GM19455 (cell line): ENCODE results near the gene CANX.
A peak's percentile ranks its signal among the peaks of the same experiment; 100 is the strongest.
"Not testable (repeated sequence)": the region's sequence is repeated elsewhere in the genome, so short reads cannot be mapped to it uniquely, and the experiment has no call there.

Experiments
- ATAC-seq: cut with Tn5 transposase; IDR thresholded peaks from one replicate; pipeline ENCODE4 v1.9.1; 2021; ENCODE audit not compliant: unreplicated experiment

The CANX gene

DNA sequence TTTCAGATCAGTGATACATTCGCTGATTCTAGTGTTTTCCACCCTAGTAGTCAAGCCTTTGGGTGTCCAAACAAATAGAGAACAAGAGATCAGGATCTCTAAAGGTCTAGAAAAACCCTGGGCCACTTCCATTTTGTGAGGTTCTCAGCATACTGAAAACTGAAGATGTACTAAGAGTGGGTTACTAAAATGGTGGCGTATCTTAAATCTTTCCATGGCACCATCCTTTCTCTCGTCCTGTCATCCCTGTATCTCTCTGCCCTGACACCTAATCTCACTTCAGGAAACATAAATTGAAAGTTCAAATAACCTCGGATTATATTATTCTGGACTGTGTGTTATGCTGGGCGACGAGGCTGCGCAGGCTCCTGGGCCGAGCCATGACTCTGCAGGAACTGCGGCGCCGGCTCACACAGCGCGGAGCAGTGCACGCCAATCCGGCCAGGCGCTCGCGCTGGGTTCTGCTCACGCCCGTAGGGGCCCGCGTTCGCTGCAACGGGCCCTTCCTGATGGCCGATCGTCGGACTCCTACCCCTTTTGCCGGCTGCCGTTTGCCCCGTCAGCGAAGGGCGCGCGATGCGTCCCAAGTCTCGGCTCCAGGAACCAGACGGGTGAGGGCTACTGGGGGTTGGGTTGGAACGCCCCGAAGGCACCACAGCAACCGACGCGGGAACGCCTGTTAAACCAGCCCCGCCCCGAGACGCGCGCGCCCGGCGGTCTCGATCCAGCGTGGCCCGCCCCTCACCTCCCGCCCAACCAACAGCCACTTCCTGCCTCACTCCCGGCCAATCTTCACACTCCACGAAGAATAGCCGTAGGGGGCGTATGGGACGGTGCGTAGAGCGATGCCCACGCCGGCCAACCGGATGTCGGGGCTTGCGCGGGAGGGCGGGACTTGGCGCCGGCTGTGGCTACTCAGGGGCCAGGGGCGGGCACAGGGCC lies 503 bp upstream of the CANX start:
- peak; percentile 87 for ATAC-seq

DNA sequence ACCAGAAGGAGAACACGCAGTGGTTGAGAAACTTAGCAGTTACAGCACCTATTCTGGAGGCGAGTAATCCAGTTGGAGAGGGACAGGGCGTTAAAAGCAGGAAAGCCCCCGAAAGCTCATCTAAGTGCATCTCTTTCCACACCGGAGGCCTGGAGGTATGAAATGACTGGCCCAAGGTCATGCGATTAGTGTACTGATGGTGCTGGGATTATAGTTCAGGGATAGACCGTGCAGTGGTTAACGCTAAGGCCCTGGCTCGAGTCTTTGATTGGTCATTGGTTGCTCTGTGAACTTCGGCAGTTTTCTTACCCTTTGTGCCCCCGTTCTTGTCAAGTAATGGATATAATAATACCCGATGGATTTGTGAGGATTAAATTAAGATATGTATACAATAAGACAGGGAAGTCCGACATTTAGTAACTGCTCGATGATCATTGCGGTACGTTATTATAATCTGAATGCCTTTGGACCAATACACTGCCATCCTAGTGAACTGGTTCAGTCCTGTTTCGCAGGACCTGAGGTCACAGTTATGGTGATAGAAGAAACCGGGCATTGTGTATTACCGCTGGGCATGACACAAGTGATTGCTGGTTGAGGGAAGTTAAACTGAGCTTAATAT lies 960 bp downstream of the CANX start:
- no peak for ATAC-seq

DNA sequence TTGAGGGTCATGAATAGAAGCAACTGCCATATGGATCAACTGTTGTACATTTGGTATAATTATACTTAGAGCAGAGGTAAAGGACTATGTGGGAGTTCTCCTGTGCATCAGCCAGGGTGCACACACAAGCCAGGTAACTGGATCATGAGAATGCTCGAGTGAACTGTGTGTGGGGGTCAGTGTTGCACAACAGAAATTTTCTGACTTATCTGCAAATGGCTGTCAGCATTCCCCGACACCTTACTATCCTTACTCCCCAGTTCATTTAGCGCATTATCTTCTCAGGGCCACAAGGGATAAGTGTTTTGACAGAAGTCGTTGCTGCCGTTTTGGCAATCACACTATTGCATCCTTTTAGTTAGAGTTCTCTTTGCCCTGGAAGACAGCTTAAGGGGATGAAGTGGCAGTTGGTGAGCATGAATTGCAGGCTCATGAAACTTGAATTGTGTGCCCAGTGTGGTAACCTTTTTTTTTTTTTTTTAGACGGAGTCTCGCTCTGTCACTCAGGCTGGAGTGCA lies 1.7 kb downstream of the CANX start:
- no peak for ATAC-seq

DNA sequence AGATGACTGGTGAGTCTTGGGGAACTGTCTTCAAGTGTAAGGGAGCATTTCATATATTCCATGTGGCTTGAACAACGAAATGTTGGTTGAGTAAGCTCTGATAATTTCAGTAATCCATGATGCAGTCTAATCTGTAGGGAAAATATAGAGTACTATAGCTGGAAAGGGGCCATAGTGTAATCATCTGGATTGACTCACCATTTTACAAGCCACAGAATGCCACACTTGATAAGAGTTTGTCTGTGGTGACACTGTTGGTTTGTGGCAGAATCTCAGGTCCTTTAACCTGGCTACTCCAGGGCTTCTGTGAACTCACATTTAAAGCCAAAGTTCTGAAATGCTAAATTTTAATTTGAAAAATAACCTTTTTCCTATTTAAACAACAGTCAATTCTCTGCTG lies 17.5 kb downstream of the CANX start:
- no peak for ATAC-seq

DNA sequence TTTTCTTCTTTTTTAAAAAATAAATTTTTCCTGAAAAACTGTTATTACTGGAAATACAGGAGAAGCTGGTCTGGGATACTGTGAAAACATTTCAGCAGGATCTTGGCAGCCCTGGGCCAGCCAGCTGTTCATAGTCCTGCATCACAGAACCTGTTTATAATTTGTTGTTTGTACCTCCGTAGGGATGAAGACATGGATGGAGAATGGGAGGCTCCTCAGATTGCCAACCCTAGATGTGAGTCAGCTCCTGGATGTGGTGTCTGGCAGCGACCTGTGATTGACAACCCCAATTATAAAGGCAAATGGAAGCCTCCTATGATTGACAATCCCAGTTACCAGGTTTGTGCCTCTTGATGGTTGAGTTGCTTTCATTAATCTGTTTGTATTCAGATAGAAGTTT lies 21.5 kb downstream of the CANX start:
- no peak for ATAC-seq

DNA sequence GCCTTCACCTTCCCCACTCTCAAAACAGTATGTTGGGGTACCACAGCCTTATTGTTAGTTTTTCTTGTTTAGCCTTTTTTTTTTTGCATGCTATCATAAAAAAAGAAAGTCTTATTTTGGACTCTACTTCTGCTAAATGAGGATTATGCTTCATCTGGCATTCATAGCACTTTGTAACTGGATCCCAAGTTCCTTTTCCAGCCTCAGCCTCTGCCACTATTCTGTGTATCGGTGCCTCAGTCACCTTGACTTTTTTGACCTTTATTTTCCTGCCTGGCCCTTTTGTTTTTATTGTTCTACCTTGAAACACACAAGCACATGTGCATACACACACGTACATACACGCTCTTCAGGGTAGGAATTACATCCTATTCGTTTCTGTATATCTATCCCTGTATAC lies 25.4 kb downstream of the CANX start:
- no peak for ATAC-seq

DNA sequence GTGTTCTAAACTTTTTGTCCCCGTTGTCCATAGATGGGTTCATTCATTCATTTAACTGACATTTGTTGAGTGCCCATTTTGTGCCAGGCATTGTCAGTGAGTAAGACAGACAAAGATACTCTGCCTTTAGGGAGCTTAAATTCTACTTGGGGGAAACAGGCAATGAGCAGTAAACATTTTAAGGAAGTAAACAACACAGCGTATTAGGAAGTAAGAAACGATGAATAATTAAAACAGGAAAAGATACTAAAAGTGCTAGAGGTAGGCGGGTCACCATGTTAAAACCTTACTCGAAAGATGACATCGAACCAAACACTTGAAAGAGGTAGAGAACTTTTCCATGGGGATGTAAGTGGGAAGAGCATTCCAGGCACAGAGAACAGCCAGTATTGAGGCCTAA lies 28.3 kb downstream of the CANX start:
- ATAC-seq: no peak

DNA sequence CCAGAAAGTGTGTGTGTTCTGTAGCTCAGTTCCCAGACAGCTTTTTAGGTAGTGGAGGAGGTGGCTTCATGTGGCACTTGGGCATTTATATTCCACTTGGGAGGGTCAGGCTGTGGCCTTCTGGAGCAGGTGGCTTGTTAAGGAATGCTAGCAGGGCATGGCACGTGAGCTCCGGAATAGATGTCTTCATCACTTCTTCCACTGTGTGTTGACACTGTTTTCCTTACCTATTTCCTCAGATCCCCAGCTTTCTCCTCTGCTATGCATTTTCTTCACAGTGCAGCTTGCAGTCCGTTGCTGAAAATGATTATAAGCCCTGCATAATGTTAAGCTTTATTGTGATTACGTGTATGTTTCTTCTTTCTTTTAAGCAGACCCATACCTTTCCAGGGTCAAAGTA lies 30.5 kb downstream of the CANX start:
- ATAC-seq: no peak

DNA sequence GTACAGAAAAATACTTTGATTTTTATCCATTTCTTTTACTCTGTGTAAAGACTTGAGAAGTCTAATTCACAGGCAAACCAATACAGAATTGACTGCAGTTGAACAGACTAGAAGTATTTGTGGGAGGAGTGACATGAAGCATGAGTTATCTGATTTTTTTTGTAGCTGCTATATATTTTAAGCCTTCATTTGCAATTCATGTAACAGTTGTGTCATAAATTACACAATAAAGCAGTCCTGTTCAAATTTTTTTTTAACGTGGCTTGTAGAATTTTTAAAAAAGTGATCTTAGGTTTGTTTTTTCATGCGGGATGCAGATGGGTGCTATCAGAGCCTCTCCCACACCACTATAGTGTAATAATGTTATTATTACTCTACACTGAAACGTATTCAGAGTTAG lies 31.0 kb downstream of the CANX start:
- no peak for ATAC-seq

DNA sequence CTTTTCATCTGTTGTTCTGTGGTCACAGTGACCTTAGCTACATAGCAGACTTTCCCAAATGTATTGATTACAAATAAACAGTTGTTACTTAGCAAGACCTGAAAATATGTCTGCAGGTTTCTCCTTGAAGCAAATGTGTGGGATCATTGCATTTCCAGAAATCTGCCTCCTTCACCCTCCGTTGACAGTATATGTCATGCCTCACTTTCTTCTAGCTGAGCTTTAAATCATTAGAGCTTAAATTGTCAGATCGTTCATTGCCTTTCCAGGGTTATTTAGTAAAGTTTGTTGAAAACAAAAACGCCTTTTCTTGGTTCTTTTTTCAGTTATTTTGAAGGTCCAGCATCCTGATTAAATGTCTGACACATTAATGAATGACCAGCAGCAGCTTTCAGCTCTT lies 31.6 kb downstream of the CANX start:
- no peak for ATAC-seq

DNA sequence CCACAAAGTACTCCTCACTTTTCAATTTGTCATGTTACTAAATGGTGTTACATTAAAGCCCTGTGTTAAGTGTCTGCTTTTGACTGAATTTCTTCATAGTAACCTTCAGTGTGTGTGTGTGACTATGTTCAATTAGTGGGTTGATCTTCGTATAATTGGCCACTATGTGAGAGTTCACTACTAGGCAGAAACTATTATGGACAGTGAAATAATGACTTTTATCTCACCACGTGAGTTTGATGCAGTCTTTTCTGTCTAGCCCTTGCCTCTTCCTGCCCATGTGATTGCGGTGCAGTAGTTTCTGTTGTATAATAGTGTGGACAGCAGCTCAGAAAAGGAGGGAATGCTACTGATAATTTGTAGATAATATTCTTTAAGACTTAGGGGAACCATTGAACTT lies 32.1 kb downstream of the CANX start:
- ATAC-seq: no peak

DNA sequence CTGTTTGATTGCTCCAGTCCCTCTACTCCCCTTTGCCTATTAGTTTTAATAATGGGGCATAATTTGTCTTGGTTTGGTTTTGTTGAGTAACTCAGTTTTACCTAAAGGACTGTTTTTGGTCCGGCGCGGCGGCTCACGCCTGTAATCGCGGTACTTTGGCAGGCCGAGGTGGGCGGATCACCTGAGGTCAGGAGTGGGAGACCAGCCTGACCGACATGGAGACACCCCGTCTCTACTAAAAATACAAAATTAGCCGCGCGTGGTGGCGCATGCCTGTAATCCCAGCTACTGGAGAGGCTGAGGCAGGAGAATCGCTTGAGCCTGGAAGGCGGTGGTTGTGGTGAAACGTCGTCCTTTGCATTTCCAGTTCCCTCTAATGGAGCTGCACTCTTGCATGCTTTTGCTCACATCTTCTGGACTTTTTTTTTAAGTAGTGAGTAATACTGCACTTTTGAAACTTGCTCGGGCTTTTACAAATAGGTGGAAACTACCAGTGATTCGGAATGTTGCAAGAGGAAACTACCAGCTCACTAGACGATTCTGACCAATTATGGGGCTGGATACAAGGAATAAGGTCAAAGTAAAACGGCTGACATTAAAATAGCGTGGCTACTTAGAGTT lies 33.1 kb downstream of the CANX start:
- ATAC-seq: peak; percentile 20

DNA sequence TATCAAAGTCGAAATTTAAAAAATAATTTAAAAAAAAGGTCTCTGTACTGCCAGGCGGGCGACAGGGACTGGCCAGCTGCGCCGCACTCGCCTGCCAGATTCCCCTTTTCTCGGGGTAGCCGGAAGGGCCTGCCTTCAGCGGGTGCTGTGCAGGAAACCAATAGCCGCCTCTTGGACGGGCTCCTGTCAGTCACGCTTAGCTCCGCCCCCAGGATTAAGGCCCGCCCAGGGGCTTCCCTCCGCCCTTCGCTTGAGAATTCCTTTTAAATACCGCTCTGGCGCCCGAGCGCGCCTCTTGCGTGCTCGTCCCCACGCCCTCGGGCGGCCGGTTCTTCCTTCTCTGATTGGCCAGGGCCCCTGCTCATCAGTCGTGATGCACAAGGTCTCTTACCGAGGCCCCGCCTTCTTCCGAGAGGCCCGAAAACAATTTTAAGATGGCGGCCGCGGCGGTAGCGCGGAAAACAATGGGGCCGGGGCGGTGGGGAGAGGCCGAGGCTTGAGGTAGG lies 33.7 kb downstream of the CANX start, which contains the start of gene MAML1:
Gene MAML1, plus strand, starts transcription at position 411 of the 506 bp plus-strand sequence. CDS start 291 bp downstream, outside the sequence.
- peak; percentile 93 for ATAC-seq

DNA sequence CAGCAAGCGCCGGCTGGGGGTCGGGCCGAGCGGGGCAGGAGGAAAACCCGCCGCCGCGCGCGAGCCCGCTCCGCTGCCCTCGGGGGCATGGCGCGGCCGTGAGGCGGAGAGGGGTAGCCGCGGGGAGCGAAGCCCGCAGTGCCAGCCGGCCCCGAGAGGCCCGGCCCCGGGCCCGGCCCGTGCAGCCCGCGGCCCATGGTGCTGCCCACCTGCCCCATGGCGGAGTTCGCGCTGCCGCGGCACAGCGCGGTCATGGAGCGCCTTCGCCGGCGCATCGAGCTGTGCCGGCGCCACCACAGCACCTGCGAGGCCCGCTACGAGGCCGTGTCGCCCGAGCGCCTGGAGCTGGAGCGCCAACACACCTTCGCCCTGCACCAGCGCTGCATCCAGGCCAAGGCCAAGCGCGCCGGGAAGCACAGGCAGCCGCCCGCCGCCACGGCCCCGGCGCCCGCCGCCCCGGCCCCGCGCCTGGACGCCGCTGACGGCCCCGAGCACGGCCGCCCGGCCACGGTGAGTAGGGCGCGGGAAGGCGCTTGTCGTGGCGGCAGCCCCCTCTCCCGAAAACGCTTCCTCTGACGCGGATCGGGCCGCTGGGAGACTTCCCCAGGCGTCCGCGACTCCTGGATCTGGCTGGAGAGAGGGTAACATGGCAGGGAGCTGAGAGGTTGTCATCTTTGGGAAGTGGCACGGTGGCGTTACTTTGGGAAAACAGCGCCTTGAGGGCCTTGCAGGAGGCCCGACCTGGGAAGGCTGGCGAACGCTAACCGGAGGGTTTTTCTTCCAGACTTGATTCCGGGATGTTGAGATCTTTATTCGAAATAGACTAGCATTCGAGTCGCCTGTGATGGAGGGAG lies 34.4 kb downstream of the CANX start:
- peak; percentile 37 for ATAC-seq

DNA sequence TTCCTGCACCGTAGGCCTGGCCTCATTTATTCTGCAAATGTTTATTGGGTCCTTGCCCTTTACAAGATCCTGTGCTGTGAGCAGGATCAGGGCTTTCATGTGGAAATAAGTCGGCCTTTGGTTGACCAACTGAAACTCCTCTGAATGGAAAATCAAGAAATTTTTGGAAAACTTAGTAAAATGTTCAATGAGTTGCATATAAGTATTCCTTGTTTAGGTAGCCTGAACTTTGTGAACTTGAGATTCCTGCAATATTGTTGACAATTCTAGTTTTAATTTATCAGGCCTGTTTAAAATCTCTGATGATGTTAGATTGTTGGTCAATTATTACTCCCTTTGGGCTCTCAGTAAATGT lies 35.0 kb downstream of the CANX start:
- ATAC-seq: no peak

DNA sequence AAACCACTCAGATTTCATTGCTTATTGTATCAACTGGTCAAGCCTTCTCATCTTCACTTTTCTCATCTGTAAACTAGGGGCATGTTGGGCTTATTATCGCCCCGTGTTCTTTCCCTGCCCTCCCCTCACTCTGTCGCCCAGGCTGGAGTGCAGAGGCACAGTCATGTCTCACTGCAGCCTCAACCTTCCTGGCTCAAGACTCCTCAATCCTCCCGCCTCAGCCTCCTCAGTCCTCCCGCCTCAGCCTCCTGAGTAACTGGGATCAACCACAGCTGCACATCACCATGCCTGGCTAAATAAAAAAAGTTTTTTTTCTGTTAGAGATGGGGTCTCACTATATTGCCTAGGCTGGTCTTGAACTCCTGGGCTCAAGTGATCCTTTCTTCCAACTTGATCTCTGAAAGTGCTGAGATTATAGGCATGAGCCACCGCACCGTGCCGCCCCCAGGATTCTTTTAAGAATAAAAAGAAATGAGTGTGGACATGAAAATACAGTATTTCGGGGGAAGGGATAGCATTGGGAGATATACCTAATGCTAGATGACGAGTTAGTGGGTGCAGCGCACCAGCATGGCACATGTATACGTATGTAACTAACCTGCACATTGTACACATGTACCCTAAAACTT lies 35.9 kb downstream of the CANX start:
- ATAC-seq: no peak

DNA sequence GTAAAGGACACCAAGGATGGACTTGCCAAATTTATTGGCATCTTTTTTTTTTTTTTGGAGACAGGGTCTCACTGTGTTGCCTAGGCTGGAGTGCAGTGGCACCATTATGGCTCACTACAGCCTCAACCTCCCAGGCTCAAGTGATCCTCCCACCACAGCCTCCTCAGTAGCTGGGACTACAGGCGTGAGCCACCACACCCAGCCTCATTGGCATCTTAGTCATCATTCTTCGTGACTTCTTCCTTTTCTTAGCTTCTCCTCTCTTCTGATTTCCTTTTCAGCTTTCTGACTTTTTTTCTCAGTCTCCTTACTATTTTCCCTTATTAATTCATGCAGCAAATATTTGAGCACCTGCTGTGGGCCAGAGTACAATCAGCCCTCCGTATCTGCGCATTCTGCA lies 40.0 kb downstream of the CANX start:
- no peak for ATAC-seq

DNA sequence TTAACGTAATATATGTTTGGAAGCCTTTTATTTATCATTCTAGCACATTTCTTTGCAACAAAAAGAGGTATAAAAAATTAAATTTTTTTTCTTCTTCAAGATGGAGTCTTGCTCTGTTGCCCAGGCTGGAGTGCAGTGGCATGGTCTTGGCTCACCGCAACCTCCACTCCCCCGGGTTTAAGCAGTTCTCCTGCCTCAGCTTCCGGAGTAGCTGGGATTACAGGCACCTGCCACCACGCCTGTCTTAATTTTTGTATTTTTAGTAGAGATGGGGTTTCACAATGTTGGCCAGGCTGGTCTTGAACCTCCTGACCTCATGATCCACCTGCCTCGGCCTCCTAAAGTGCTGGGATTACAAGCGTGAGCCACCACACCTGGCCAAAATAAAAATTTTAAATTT lies 45.3 kb downstream of the CANX start:
- ATAC-seq: not testable (repeated sequence)

DNA sequence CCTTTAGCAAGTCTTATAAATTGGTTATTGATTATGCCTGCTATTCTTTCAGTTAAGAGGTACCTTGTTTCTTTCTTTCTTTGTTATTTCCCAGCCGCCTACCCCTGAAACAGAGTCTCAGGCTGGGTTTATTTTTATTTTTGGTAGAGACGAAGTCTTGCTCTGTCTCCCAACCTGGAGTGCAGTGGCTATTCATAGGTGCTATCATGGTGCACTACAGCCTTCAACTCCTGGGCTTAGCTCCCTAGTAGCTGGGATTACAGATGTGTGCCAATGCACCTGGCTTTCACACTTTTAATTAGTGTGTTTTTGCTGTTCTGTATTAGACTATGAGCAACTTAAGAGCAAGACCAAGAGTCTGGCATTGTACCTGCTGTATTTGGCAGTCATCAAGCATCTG lies 48.1 kb downstream of the CANX start:
- ATAC-seq: no peak

DNA sequence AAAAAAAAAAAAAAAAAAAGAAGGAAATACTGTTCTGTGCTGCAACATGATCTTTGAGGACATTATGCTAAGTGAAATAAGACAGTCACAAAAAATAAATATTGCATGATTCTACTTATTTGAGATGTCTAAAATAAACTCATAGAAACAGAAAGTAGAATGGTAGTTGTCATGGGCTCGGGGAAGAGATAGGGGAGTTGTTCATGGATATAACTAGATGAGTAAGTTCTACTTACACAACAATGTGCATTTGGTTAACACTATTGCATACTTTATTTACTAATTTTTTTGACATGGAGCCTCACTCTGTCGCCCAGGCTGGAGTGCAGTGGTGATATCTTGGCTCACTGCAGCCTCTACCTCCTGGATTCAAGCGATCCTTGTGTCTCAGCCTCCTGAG lies 49.0 kb downstream of the CANX start:
- no peak for ATAC-seq
